SK-N-SH (cell line): Measurements from ENCODE around the gene TNFSF18. TPM values are rescaled to one million over a fixed set of nuclear protein-coding genes. Genes with fewer than 3 reads are reported as not detected.
A peak's percentile ranks its signal among the peaks of the same experiment; 100 is the strongest.

ENCODE experiments used
- CTCF ChIA-PET: fragments of 300-600, 350-600 bp; formaldehyde crosslinking; extraction: SDS; loops from one replicate; lab custom pipeline; 2021; lab: Yijun Ruan, JAX
- POLR2A ChIA-PET: fragments of 350-600 bp; sonication (Branson Sonifier 250); formaldehyde crosslinking; extraction: SDS; loops from one replicate; lab custom pipeline; 2020; ENCODE audit warnings: antibody characterized with exemption, inconsistent platforms; lab: Yijun Ruan, JAX
- DNase-seq: peaks from one replicate; pipeline ENCODE4 v3.0.0; 2012
- H2AFZ ChIP-seq: fragments of 200-600 bp; sonication (generic); 2 replicates; pipeline ENCODE4 v1.8.1; 2016; ENCODE audit warnings: antibody characterized with exemption, mild to moderate bottlenecking, low read depth
- H3F3A ChIP-seq: fragments of 200-600 bp; sonication (generic); replicated peaks from 2 replicates; pipeline ENCODE3; 2016; ENCODE audit warnings: antibody characterized with exemption, mild to moderate bottlenecking; ENCODE audit not compliant: insufficient read depth
- H3K27ac ChIP-seq, 2 experiments: fragments of 200-500 bp in 1 of 2; fragments of 200-600 bp in 1 of 2; sonication (Bioruptor generic) in 1 of 2; sonication (generic), shearing (Covaris generic) in 1 of 2; 2 replicates each; pipeline versions ENCODE4 v1.5.1 to v1.6.1; 2014 to 2016; ENCODE audit warnings: low read depth in 2 of 2, inconsistent platforms in 1 of 2, low read length in 1 of 2, mild to moderate bottlenecking in 1 of 2, mixed read lengths in 1 of 2
- H3K27me3 ChIP-seq: fragments of 200-600 bp; sonication (generic), shearing (Covaris generic); 2 replicates; pipeline ENCODE4 v1.6.1; 2016; ENCODE audit warnings: mixed run types; ENCODE audit not compliant: insufficient read depth
- H3K36me3 ChIP-seq, 2 experiments: fragments of 200-500 bp in 1 of 2; fragments of 200-600 bp in 1 of 2; sonication (Bioruptor generic) in 1 of 2; sonication (generic) in 1 of 2; replicated peaks in 1 of 2; 2 replicates each; pipeline versions ENCODE3 to v1.5.1; 2014 to 2016; ENCODE audit warnings: low read length in 1 of 2, mild to moderate bottlenecking in 1 of 2; ENCODE audit not compliant: insufficient read depth in 2 of 2, control insufficient read depth in 1 of 2
- H3K4me1 ChIP-seq, 2 experiments: fragments of 200-500 bp in 1 of 2; fragments of 200-600 bp in 1 of 2; sonication (Bioruptor generic) in 1 of 2; sonication (generic), shearing (Covaris generic) in 1 of 2; 2 replicates each; pipeline versions ENCODE4 v1.5.1 to v1.6.1; 2014 to 2016; ENCODE audit warnings: low read depth in 1 of 2, low read length in 1 of 2, mixed run types in 1 of 2; ENCODE audit not compliant: insufficient read depth in 2 of 2, control insufficient read depth in 1 of 2
- H3K4me2 ChIP-seq: fragments of 200-600 bp; sonication (generic), shearing (Covaris generic); 2 replicates; pipeline ENCODE4 v1.6.1; 2017; ENCODE audit warnings: mixed run types
- H3K4me3 ChIP-seq, 2 experiments: fragments of 200-500 bp in 1 of 2; fragments of 200-600 bp in 1 of 2; sonication (Bioruptor generic) in 1 of 2; sonication (generic), shearing (Covaris generic) in 1 of 2; 2 replicates each; pipeline versions ENCODE4 v1.5.1 to v1.8.1; 2014 to 2016; ENCODE audit warnings: low read depth in 2 of 2, inconsistent platforms in 1 of 2, low read length in 1 of 2, mild to moderate bottlenecking in 1 of 2, mixed read lengths in 1 of 2, moderate library complexity in 1 of 2
- H3K79me2 ChIP-seq: fragments of 200-600 bp; sonication (generic); 2 replicates; pipeline ENCODE4 v1.8.1; 2017; ENCODE audit warnings: mild to moderate bottlenecking; ENCODE audit not compliant: insufficient read depth
- H3K9ac ChIP-seq: fragments of 200-600 bp; sonication (generic); 2 replicates; pipeline ENCODE4 v1.6.1; 2017; ENCODE audit warnings: mixed run types
- H3K9me2 ChIP-seq: fragments of 200-600 bp; sonication (generic); 2 replicates; pipeline ENCODE4 v1.6.1; 2017; ENCODE audit warnings: mixed run types
- H3K9me3 ChIP-seq: fragments of 200-600 bp; sonication (generic); 2 replicates; pipeline ENCODE4 v1.6.1; 2017; ENCODE audit warnings: mixed run types, mild to moderate bottlenecking, moderate library complexity
- H4K20me1 ChIP-seq: fragments of 200-600 bp; sonication (generic); 2 replicates; pipeline ENCODE4 v1.6.1; 2017; ENCODE audit warnings: mild to moderate bottlenecking, mixed run types; ENCODE audit not compliant: insufficient read depth
- EZH2phosphoT487 ChIP-seq: fragments of 200-600 bp; sonication (generic); IDR thresholded peaks from 2 replicates; pipeline ENCODE4 v1.6.1; 2017; ENCODE audit warnings: low read depth, mixed run types, mild to moderate bottlenecking, antibody characterized with exemption, moderate library complexity, borderline replicate concordance
- GABPA ChIP-seq: IDR thresholded peaks from 2 replicates; pipeline ENCODE4 v1.4.0; 2012; ENCODE audit warnings: low read depth, mild to moderate bottlenecking
- JUND ChIP-seq: IDR thresholded peaks from 2 replicates; pipeline ENCODE4 v1.4.0; 2012
- NFIC ChIP-seq: IDR thresholded peaks from 2 replicates; pipeline ENCODE4 v1.4.0; 2012; ENCODE audit warnings: borderline replicate concordance
- PBX3 ChIP-seq: IDR thresholded peaks from 2 replicates; pipeline ENCODE4; 2012
- RCOR1 ChIP-seq: fragments of 150-350 bp; IDR thresholded peaks from 2 replicates; pipeline ENCODE4 v1.6.1; 2017; ENCODE audit warnings: antibody characterized with exemption, low read length
- SMC3 ChIP-seq: IDR thresholded peaks from 2 replicates; pipeline ENCODE4 v1.6.1; 2012; ENCODE audit warnings: low read depth, low read length, improper control_type of control experiment
- TCF12 ChIP-seq: IDR thresholded peaks from 2 replicates; pipeline ENCODE4 v1.4.0; 2012
- TEAD4 ChIP-seq: IDR thresholded peaks from 2 replicates; pipeline ENCODE4 v1.4.0; 2012; ENCODE audit warnings: mild to moderate bottlenecking, borderline replicate concordance; ENCODE audit not compliant: insufficient read depth
- USF1 ChIP-seq: IDR thresholded peaks from 2 replicates; pipeline ENCODE4 v1.4.0; 2012; ENCODE audit warnings: low read depth, borderline replicate concordance
- USF2 ChIP-seq: fragments of 150-350 bp; IDR thresholded peaks from 2 replicates; pipeline ENCODE4 v1.6.1; 2017; ENCODE audit warnings: antibody characterized with exemption, low read length, low read depth, borderline replicate concordance
- WGBS: methylation state at CpG from one replicate; pipeline ENCODE4 v1.1.6; 2017; ENCODE audit warnings: low lambda C conversion rate; 5-methylcytosine and 5-hydroxymethylcytosine counted together
- polyA plus RNA-seq, 3 experiments: library from polyadenylated mRNA; depleted of rRNA; stranded (reverse); fragments of >200 nt; gene quantifications; 2 replicates each; pipeline ENCODE4 v1.2.3, GENCODE V29; 2012
- TF ChIP-seq, protein P1 (sequence below): IDR thresholded peaks from 2 replicates; pipeline ENCODE4 v1.4.0; 2012; ENCODE audit warnings: low read depth
- TF ChIP-seq, protein P2 (sequence below): IDR thresholded peaks from 2 replicates; pipeline ENCODE4 v1.4.0; 2012; ENCODE audit warnings: low read depth, borderline replicate concordance

TNFSF18 gene
- polyA plus RNA-seq, 1 of the 3 experiments (the other 2 are of a cell fraction), result 1.2 TPM

DNA sequence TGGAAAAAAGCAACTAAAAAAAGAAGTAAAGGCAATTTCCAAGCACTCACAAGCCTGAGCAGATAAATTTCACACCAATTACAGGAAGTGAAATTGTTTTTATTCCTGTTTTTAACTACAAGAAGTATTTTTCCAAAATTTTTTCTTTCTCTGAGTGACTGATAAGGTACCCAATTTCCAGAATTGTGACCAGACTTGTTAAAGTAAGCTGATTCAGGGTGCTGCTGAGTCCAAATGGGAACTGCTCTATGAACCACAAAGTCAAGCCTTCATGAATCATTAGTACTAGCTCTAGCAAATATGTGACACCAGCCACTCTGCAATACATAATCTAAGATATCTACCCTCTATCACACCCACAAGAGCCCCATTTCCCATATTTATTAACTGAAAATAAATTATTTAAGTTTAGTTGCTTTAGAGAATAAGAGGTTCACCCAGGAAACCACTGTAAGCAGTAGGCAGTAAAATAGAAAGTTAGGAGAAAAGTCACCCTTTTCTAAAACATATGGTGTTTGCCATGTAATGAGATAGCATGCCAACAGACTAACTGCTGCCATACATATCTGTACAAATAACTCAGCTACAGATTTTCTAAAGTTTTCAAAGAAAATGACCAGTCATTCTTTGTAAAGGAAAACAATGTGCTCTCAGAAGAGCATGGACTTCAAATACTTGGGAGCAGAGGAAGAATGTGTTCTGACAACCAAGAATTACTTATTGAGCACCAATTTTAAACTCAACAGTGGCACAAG is 43.1 kb upstream of the TNFSF18 start:
- Histone ChIP-seq H3K36me3 (no peaks in the 10 kb centered on the region), H2AFZ (no peak overlapping the region), H3K4me2 (no peak overlapping the region), H3K27ac (no peak overlapping the region), H3K9ac (no peak overlapping the region), H3K27me3 (no peaks in the 10 kb centered on the region), H4K20me1 (no peaks in the 10 kb centered on the region), H3K4me3 (no peak overlapping the region), H3K9me3 (no peaks in the 10 kb centered on the region), H3F3A (no peaks in the 10 kb centered on the region), H3K4me1 (peaks cover 0 to 5% of the 10 kb centered on the region in 2 experiments; a peak in 2 of 4 replicates), H3K9me2 (no peaks in the 10 kb centered on the region), H3K79me2 (no peaks in the 10 kb centered on the region)
- DNase-seq, result no peak
- CTCF ChIA-PET, result interaction anchor here (0.6 kb wide), 1 partner anchor 12 kb away, joined by 3 read pairs; no protein-coding TSS in a partner anchor
- POLR2A ChIA-PET, result no interaction called here
- TF ChIP-seq USF1, result no peak
- TF ChIP-seq, protein P1, sequence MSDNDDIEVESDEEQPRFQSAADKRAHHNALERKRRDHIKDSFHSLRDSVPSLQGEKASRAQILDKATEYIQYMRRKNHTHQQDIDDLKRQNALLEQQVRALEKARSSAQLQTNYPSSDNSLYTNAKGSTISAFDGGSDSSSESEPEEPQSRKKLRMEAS, result no peak
- TF ChIP-seq USF2, result no peak
- TF ChIP-seq GABPA, result no peak
- no peak for TF ChIP-seq NFIC

DNA sequence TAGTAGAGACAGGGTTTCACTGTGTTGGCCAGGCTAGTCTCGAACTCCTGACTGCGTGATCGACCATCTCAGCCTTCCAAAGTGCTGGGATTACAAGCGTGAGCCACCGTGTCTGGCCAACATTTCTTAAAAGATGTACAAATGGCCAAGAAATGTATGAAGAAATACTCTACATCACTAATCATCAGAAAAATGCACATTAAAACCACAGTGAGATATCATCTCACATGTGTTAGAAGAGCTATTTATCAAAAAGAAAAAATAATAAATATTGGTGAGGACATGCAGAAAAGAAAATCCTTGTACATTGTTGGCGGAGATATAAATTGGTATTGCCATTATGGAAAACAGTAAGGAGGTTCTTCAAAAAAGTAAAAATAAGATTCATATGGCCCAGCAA is 33.6 kb upstream of the TNFSF18 start:
- no peaks in the 10 kb centered on the region for H3K79me2 ChIP-seq
- no peak overlapping the region for H3K4me2 ChIP-seq
- no peak overlapping the region for H3K27ac ChIP-seq
- WGBS, result 65% methylated on average over 6 of the region's 6 CpGs
- POLR2A ChIA-PET, result no interaction called here
- H3K9ac ChIP-seq, result no peak overlapping the region
- H3K4me1 ChIP-seq, result no peaks in the 10 kb centered on the region
- CTCF ChIA-PET, result no interaction called here
- H2AFZ ChIP-seq, result no peak overlapping the region
- no peak for DNase-seq
- no peaks in the 10 kb centered on the region for H3F3A ChIP-seq
- no peaks in the 10 kb centered on the region for H3K9me2 ChIP-seq
- H3K9me3 ChIP-seq, result no peaks in the 10 kb centered on the region
- H4K20me1 ChIP-seq, result no peaks in the 10 kb centered on the region
- H3K36me3 ChIP-seq, result no peaks in the 10 kb centered on the region
- no peak overlapping the region for H3K4me3 ChIP-seq
- TF ChIP-seq EZH2phosphoT487 (no peak), JUND (peak; percentile 20; the same call in 1 of the 2 replicates), PBX3 (peak; percentile 63; the same call in 1 of the 2 replicates), SMC3 (no peak), TEAD4 (0 out of 2 replicates have a peak, but pooled peaks have one; percentile 17), RCOR1 (no peak), TCF12 (peak; percentile 60)
- TF ChIP-seq, protein P2, sequence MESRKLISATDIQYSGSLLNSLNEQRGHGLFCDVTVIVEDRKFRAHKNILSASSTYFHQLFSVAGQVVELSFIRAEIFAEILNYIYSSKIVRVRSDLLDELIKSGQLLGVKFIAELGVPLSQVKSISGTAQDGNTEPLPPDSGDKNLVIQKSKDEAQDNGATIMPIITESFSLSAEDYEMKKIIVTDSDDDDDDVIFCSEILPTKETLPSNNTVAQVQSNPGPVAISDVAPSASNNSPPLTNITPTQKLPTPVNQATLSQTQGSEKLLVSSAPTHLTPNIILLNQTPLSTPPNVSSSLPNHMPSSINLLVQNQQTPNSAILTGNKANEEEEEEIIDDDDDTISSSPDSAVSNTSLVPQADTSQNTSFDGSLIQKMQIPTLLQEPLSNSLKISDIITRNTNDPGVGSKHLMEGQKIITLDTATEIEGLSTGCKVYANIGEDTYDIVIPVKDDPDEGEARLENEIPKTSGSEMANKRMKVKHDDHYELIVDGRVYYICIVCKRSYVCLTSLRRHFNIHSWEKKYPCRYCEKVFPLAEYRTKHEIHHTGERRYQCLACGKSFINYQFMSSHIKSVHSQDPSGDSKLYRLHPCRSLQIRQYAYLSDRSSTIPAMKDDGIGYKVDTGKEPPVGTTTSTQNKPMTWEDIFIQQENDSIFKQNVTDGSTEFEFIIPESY, result no peak
- TF ChIP-seq, all 33 proteins: peak for 4
- H3K27me3 ChIP-seq, result no peaks in the 10 kb centered on the region
